Heart left ventricle (tissue), 16 donors: ENCODE measurements around the gene DMBT1. TPM values are rescaled to one million over a fixed set of nuclear protein-coding genes. Genes with fewer than 3 reads are reported as not detected.
A peak's percentile ranks its signal among the peaks of the same experiment; 100 is the strongest.

Experiments used
- ATAC-seq, 4 donors: fragments of 200-7000 bp; cut with Tn5 transposase; one replicate each; pipeline ENCODE4 v1.9.1; 2020 to 2022; ENCODE audit warnings: moderate library complexity in 4 of 4, mild to moderate bottlenecking in 3 of 4, moderate number of reproducible peaks in 1 of 4
- DNase-seq, 5 donors: peaks; one replicate each; pipeline ENCODE4 v3.0.0-alpha.2; 2020
- H3K27ac ChIP-seq, 12 donors: fragments of 200-600 bp; sonication (generic) in 4 of 12; one replicate each; pipeline versions ENCODE4 v1.5.0 to v1.8.0; 2016 to 2022; ENCODE audit warnings: mild to moderate bottlenecking in 2 of 12
- H3K27me3 ChIP-seq, 9 donors: fragments of 200-600 bp; sonication (generic) in 2 of 9; one replicate each; pipeline versions ENCODE4 v1.5.1 to v1.8.0; 2016 to 2022; ENCODE audit warnings: mild to moderate bottlenecking in 3 of 9
- H3K36me3 ChIP-seq, 9 donors: fragments of 200-600 bp; sonication (generic) in 2 of 9; one replicate each; pipeline versions ENCODE4 v1.5.0 to v1.8.0; 2018 to 2022; ENCODE audit warnings: mild to moderate bottlenecking in 2 of 9
- H3K4me1 ChIP-seq, 12 donors: fragments of 200-600 bp; sonication (generic) in 4 of 12; one replicate each; pipeline versions ENCODE4 v1.5.0 to v1.8.0; 2016 to 2022; ENCODE audit warnings: mild to moderate bottlenecking in 3 of 12
- H3K4me3 ChIP-seq, 12 donors: fragments of 200-600 bp; sonication (generic) in 4 of 12; one replicate each; pipeline versions ENCODE4 v1.5.0 to v1.8.0; 2017 to 2022; ENCODE audit warnings: mild to moderate bottlenecking in 9 of 12, moderate library complexity in 4 of 12
- H3K9me3 ChIP-seq, 12 donors: fragments of 200-600 bp; sonication (generic) in 4 of 12; one replicate each; pipeline versions ENCODE4 v1.5.0 to v1.8.0; 2016 to 2022; ENCODE audit warnings: mild to moderate bottlenecking in 1 of 12
- POLR2A ChIP-seq, 2 donors: fragments of 450-650 bp; IDR thresholded peaks; one replicate each; pipeline ENCODE4 v1.6.1; 2017; ENCODE audit warnings: antibody characterized with exemption in 2 of 2, mild to moderate bottlenecking in 2 of 2, moderate library complexity in 2 of 2
- WGBS, 4 donors: extraction: QIAGEN DNeasy Blood & Tissue Kit in 2 of 4; methylation state at CpG; one replicate each; pipeline versions ENCODE4 v1.1.5 to v1.1.7; 2013 to 2018; 5-methylcytosine and 5-hydroxymethylcytosine counted together
- intact Hi-C, 10 donors: fragments of 100-400 bp; cut with DNase I; formaldehyde crosslinking; loops; one replicate each; pipeline versions ENCODE4 v1.11.1 to v1.14.2; 2022
- polyA plus RNA-seq, 2 donors: library from polyadenylated mRNA; stranded (reverse); fragments of 200-250 nt; gene quantifications; one replicate each; pipeline ENCODE4 v1.2.3, GENCODE V29; 2013
- total RNA-seq, 9 donors: library from RNA; depleted of rRNA in 2 of 9; stranded (reverse); fragments of >200 nt in 2 of 9; fragmentation: NEBNext Ultra II Directional in 3 of 9; extraction: Animal tissue kit (Norgen Biotek cat#: 25700) in 3 of 9; gene quantifications; one replicate each; pipeline versions ENCODE4 v1.1.0 to v1.2.4, GENCODE V29; 2016 to 2023
- TF ChIP-seq, protein P1 (sequence below), 12 donors: fragments of 200-600 bp; sonication (generic) in 4 of 12; IDR thresholded peaks; one replicate each; pipeline versions ENCODE4 v1.5.0 to v1.8.0; 2018 to 2022; ENCODE audit warnings: antibody characterized with exemption in 12 of 12, mild to moderate bottlenecking in 5 of 12
- donor health status: ischemic (EF 13 %, LVEDD 7.1; RV severe dilation, severe dysfunction).
- donor health status: healthy with polysubstance abuse.
- donor health status: DM: no; HTN: yes; CAD: no.
- donor health status: DM: no; HTN: no; CAD: no.
- donor health status: ischemic (EF 25% LVEDD 6.9; RV normal size, moderate dysfunction).
- donor health status: ischemic (EF 25% LVEDD 5.7; RV mildly dilated, moderate dysfunction).
- donor health status: healthy.
- donor health status: DM: yes; HTN: yes; CAD: no.
- donor health status: ischemic (EF 35%, LVEDD 5.7; RV mildly dilated, moderate dysfunction).
- donor health status: nonischemic (EF 11% LVEDD 7.7; RV severe dilation, severe dysfunction).
- donor health status: DM: yes; HTN: yes; CAD: no.
- donor health status: PGD.
- donor health status: ischemic (EF 29% LVEDD 5.4; RV normal size, mild dysfunction).
- donor health status: nonischemic (EF 23%, LVEDD 6.1; RV moderate dilation, normal function).

DMBT1 gene
- total and polyA plus RNA-seq, 11 donors: 0.04 to 0.49 (median 0.10) TPM; not detected in 5

GRCh38 chr10:122630526-122630925 lies 70.0 kb downstream of the DMBT1 start:
- Histone ChIP-seq H3K9me3 (no peaks in the 10 kb centered on the region), H3K36me3 (no peaks in the 10 kb centered on the region), H3K4me3 (no peak overlapping the region), H3K4me1 (peaks cover 0 to 10% (median 0%) of the 10 kb centered on the region in 12 donors), H3K27me3 (no peaks in the 10 kb centered on the region), H3K27ac (no peak overlapping the region)
- intact Hi-C loops: no loop called here
- ATAC-seq (no peak), DNase-seq (no peak)
- 94 to 95% (median 94%) methylated on average over 4 to 6 of the region's 6 CpGs for WGBS, 4 donors
- TF ChIP-seq POLR2A (IDR thresholded peaks at IDR 0.05): no peak
- TF ChIP-seq, protein P1, sequence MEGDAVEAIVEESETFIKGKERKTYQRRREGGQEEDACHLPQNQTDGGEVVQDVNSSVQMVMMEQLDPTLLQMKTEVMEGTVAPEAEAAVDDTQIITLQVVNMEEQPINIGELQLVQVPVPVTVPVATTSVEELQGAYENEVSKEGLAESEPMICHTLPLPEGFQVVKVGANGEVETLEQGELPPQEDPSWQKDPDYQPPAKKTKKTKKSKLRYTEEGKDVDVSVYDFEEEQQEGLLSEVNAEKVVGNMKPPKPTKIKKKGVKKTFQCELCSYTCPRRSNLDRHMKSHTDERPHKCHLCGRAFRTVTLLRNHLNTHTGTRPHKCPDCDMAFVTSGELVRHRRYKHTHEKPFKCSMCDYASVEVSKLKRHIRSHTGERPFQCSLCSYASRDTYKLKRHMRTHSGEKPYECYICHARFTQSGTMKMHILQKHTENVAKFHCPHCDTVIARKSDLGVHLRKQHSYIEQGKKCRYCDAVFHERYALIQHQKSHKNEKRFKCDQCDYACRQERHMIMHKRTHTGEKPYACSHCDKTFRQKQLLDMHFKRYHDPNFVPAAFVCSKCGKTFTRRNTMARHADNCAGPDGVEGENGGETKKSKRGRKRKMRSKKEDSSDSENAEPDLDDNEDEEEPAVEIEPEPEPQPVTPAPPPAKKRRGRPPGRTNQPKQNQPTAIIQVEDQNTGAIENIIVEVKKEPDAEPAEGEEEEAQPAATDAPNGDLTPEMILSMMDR (IDR thresholded peaks at IDR 0.05): no peak

GRCh38 chr10:122632031-122632430 lies 71.5 kb downstream of the DMBT1 start:
- Histone ChIP-seq H3K4me1 (peaks cover 0 to 19% (median 7%) of the 10 kb centered on the region in 12 donors), H3K9me3 (no peaks in the 10 kb centered on the region), H3K27ac (no peak overlapping the region), H3K4me3 (no peak overlapping the region), H3K27me3 (no peaks in the 10 kb centered on the region), H3K36me3 (no peaks in the 10 kb centered on the region)
- 56 to 73% (median 61%) methylated on average over 5 of the region's 5 CpGs for WGBS, 4 donors
- intact Hi-C loops: no loop called here
- ATAC-seq: peak in 3 of 4 donors; percentile 40 to 56 (median 47)
- no peak for TF ChIP-seq POLR2A (IDR thresholded peaks at IDR 0.05)
- peak in 2 of 5 donors; percentile 23 to 33 for DNase-seq

- ATAC-seq (peak in 3 of 4 donors; percentile 55 to 71 (median 66)), DNase-seq (peak in 1 of 5 donors; percentile 48)
- TF ChIP-seq POLR2A (IDR thresholded peaks at IDR 0.05): no peak
- TF ChIP-seq, protein P1 (IDR thresholded peaks at IDR 0.05): no peak
- Histone ChIP-seq H3K4me3 (no peak overlapping the region), H3K4me1 (peaks cover 0 to 25% (median 10%) of the 10 kb centered on the region in 12 donors), H3K36me3 (no peaks in the 10 kb centered on the region), H3K27ac (no peak overlapping the region), H3K27me3 (no peaks in the 10 kb centered on the region), H3K9me3 (no peaks in the 10 kb centered on the region)
- intact Hi-C loops: no loop called here
- WGBS, 4 donors: 30 to 36% (median 32%) methylated on average over 3 of the region's 3 CpGs
These were observed 72.0 kb downstream of the DMBT1 start for GRCh38 chr10:122632576-122632975.

DNA sequence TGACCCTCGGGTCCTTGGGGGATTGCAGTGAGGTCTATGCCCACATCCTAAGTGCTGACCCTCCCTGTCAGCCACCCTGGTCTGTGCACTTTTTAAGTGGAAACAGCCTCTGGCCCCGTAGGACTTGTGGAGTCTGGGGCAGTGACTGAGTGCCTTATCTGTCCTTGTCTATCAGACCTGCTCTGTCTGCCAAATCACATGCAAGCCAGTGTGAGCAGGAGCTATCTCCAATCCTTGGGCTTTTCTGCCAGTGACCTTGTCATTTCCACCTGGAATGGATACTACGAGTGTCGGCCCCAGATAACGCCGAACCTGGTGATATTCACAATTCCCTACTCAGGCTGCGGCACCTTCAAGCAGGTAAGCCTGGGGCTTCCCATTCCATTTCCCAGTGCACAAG lies 76.4 kb downstream of the DMBT1 start:
- Histone ChIP-seq H3K4me1 (peaks cover 0 to 26% (median 10%) of the 10 kb centered on the region in 12 donors), H3K4me3 (no peak overlapping the region), H3K27me3 (no peaks in the 10 kb centered on the region), H3K27ac (peak overlapping the region in 1 of 12 donors; percentile 20), H3K36me3 (no peaks in the 10 kb centered on the region), H3K9me3 (no peaks in the 10 kb centered on the region)
- intact Hi-C loops: no loop called here
- TF ChIP-seq, protein P1 (IDR thresholded peaks at IDR 0.05): no peak
- TF ChIP-seq POLR2A (IDR thresholded peaks at IDR 0.05): no peak
- ATAC-seq (peak in 3 of 4 donors; percentile 54 to 63 (median 55)), DNase-seq (peak in 1 of 5 donors; percentile 17)
- 26 to 43% (median 27%) methylated on average over 7 of the region's 7 CpGs for WGBS, 4 donors

DNA sequence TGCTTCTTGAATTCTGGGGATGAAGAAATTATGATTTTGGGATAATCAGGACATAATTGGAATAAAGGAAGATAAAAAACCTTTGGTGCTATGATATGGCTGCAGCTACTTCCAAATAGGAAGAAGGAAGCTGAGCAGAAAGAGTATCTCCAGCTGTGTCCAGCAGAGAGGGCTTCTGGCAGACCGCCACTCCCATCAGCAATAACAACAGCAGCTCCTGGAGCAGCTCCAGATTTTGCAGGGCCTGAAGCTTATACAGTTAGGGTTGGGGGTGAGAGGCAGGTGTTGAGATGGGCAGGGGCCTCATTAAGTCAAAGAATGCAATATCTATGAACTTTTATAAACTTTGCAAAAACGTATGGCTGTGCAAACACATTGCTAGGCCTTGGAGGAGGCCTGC lies 76.8 kb downstream of the DMBT1 start:
- ATAC-seq (peak in 2 of 4 donors; percentile 29 to 49), DNase-seq (peak in 4 of 5 donors; percentile 44 to 74 (median 54))
- 37 to 62% (median 45%) methylated on average over 2 of the region's 2 CpGs for WGBS, 4 donors
- Histone ChIP-seq H3K27ac (peak overlapping the region in 1 of 12 donors; percentile 20), H3K9me3 (no peaks in the 10 kb centered on the region), H3K27me3 (no peaks in the 10 kb centered on the region), H3K36me3 (no peaks in the 10 kb centered on the region), H3K4me3 (no peak overlapping the region), H3K4me1 (peaks cover 0 to 23% (median 10%) of the 10 kb centered on the region in 12 donors)
- intact Hi-C loops: no loop called here
- TF ChIP-seq, protein P1 (IDR thresholded peaks at IDR 0.05): no peak
- no peak for TF ChIP-seq POLR2A (IDR thresholded peaks at IDR 0.05)
